Embryonic facial prominence (tissue), 1 donor: ENCODE results near the gene CWC27.

Experiments
- DNase-seq: peaks from one replicate; pipeline ENCODE4 v3.0.0-alpha.2; 2016; ENCODE audit errors: extremely low spot score

Gene CWC27

DNA sequence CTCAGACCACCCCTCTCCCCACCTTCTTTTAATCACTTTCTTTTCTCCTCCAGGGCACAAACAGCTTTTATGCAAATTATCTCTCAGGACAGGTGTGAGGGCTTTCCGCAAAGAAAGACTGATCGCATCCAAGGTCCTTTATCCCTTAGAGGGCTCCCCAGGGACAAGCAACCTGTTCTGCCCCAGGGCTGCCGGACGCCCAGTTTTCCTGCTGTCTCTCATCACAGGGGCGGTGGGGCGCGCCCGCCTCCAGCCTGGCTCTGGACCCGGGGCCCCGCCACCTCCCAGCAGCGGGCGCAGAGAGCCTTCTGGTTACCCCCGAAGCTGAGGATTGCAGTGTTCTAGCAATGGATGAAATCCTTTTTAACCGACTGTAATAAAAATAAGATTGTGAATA lies 266.1 kb downstream of the CWC27 start:
- DNase-seq, result no peak

- DNase-seq, result peak; percentile 80
Observed at GRCh38 chr5:65035211-65036206, 266.8 kb downstream of the CWC27 start.

- no peak for DNase-seq
Observed at GRCh38 chr5:65037831-65038815, 269.4 kb downstream of the CWC27 start.

GRCh38 chr5:65041296-65042158 lies 272.8 kb downstream of the CWC27 start:
- no peak for DNase-seq

- DNase-seq, result no peak
Observed at GRCh38 chr5:65043843-65044359, 275.2 kb downstream of the CWC27 start.

- no peak for DNase-seq
Observed at GRCh38 chr5:65047225-65047624, 278.5 kb downstream of the CWC27 start.

GRCh38 chr5:65047948-65048690 lies 279.4 kb downstream of the CWC27 start:
- no peak for DNase-seq

DNA sequence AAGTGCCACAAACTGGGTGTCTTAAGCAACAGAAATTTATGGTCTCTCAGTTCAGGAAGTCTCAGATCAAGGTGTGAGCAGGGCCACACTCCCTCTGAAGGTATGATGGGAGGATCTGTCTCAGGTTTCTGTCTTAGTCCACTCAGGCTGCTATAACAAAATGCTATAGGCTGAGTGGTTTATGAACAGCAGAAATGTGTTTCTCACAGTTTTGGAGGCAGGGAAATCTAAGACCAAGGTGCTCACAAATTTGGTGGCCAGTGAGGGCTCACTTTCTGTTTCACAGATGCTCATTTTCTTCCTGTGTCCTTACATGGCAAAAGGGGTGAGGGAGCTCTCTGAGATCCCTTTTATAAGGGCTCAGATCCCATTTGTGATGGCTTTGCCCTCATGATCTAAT lies 281.4 kb downstream of the CWC27 start:
- no peak for DNase-seq

GRCh38 chr5:65050826-65051498 lies 282.2 kb downstream of the CWC27 start:
- DNase-seq, result no peak

DNA sequence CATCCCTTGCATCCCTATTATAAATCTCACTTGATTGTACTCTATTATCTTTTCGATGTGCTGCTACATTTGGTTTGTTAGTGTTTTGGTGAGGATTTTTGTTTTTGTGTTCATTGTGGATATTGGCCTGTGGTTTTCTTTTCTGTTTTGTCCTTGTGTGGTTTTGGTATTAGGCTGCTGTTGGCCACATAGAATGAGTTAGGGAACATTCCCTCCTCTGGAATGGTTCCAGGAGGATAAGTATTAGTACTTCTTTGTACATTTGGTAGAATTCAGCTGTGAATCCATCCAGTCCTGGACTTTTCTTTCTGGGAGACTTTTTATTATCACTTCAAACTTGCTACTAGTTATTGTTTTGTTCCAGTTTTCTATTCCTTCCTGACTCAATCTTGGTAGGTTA lies 287.2 kb downstream of the CWC27 start:
- no peak for DNase-seq

- no peak for DNase-seq
Observed at GRCh38 chr5:65059681-65060598, 291.2 kb downstream of the CWC27 start.

DNA sequence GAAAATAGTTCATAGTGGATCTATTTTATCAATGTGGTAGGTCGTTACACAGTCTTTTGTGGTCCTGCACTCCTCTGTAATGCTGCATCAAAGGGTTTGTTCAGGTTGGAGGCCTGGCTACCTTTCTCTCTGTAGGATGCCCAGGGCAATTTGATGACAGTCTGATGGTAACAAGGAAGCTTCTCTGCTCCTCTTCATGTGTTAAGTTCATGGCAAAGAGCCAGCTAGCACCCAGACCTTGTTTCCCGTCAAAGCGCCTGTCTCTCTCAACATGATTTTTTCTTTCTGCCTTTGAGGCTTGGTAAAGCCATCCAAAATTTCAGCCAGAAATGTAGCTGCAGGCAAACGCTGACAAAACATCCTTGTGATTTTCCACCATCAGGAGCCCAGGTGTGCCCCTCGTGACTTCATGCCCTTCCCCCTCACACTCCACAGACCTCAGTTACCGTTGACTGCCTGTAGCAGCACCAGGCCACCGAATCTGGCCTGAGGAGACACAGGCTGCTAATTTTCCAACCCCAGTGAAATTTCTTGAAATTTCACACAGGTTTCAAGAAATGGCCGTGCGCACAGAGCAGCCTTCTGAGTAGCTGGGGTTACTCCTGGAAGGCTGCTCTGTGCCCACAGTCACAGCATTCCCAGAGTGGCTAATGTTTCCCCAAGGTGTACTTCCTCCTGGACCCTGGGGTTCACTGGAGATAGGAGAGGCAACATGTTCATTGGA lies 292.7 kb downstream of the CWC27 start:
- DNase-seq, result no peak

GRCh38 chr5:65061974-65062353 lies 293.2 kb downstream of the CWC27 start:
- DNase-seq, result no peak

- no peak for DNase-seq
Observed at GRCh38 chr5:65062469-65063083, 293.8 kb downstream of the CWC27 start.

GRCh38 chr5:65065001-65065511 lies 296.3 kb downstream of the CWC27 start:
- DNase-seq, result no peak

DNA sequence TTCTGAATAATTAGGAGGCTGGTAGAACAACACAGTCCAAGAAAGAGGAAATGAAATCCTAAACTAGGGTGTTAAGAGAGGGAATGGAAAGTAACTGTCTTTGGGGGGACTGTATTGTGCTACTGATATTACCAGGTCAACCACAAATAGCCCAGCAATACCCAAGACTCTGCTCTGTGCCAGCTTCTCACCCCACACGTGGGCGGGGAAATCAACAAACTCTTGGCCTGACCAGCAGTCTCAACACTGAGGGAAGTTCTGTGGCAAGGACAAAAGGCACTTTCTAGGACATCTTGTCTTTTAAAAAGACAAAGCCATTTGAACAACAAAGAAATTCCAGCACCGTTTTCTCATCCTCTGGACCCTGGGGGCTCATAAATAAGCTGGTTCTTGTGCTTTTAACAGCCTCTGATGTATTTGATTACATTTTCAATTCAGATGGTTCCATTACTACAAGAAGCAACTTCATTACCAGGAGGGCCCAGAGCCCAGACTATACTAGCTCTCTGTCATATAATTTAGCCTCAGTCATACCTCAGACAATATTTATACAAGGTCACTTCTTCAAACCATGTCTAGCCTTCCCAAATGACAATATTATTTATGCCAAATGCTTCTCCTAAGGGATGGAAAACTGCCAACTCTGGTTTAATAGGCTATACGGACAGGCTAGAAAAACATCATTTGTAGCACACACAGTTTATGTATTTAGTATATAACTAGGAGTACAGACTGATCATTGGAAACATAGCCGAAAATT lies 297.8 kb downstream of the CWC27 start:
- DNase-seq, result no peak

DNA sequence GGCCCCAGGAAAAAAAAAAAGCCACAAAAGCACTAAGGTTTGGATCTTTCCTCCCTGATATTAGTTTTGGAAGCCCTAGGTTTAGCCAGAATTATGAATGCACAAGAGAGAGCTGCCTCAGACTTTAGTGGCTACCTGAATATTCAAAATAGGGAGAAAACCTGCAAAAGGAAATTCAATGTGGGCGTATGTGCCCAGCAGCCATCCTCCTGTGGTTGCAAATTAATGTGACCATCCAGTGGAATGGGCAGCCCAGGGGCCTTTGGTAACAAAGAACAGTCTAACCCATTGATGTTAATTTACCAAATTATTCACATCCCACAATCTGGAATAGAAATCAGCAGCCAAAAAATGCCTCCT lies 298.4 kb downstream of the CWC27 start:
- DNase-seq, result no peak
